Activated naive CD8-positive, alpha-beta T cell treated with anti-CD3 and anti-CD28 coated beads, Interleukin-2, amount 50 U/mL, for 16 hours (primary cell): Measurements from ENCODE around the gene ARHGEF25.
A peak's percentile ranks its signal among the peaks of the same experiment; 100 is the strongest.
"Not testable (repeated sequence)": the region's sequence is repeated elsewhere in the genome, so short reads cannot be mapped to it uniquely, and the experiment has no call there.

Source experiments
- DNase-seq: peaks from one replicate; pipeline ENCODE4 v3.0.0-alpha.2; 2020; ENCODE audit warnings: low read depth, low spot score

Gene ARHGEF25

DNA sequence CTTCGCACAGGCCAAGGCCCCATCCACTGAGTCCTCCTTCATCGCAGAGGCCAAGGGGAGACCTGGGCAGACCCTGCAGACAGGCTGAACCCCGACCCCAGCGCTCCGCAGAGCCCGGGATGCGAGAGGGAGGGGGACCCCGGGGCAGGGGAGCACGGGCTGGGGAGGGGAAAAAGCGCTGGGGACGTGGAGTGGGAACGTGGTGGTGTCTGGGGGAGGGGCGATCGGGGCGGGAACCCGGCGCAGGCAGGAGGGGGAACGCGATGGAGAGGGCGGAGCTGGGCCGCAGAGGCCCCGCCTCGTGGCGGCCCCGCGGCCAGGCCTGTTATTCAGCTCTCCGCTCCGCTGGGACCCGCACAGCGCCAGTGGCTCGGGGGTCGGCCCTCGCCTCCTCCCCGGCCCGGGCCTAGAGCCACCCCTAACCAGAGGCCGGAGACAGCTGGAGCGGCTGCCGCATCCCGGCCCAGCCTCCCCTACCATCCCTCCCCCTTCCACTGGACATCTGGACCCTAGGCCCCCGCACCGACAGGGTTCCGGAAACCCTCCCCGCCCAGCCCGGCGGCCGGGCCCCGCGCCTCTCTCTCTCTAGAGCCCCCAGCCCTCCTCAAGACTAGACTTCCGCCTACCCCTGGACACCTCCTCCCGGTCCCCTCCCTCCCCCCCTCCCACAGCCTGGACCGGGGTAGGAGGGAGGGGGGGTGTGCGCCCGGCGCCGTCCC is at the start of gene ARHGEF25:
ARHGEF25 (plus strand) TSS at position 328 of the 719 bp plus-strand sequence. CDS start 460 bp downstream, outside the sequence.
- no peak for DNase-seq

DNA sequence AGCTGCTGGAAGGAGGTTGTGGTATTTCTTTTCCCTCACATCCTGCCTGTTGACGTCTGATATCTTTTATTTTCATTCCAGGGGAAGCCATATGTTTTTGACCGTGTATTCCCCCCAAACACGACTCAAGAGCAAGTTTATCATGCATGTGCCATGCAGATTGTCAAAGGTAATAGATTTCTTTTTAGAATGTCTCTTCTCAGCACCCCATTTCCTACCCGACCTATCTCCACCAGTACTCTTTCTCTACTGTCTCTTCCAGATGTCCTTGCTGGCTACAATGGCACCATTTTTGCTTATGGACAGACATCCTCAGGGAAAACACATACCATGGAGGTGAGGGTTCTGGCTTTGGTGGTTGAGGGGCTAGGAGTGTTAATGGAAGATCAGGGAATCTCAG is 47.9 kb upstream of the ARHGEF25 start:
- no peak for DNase-seq

DNA sequence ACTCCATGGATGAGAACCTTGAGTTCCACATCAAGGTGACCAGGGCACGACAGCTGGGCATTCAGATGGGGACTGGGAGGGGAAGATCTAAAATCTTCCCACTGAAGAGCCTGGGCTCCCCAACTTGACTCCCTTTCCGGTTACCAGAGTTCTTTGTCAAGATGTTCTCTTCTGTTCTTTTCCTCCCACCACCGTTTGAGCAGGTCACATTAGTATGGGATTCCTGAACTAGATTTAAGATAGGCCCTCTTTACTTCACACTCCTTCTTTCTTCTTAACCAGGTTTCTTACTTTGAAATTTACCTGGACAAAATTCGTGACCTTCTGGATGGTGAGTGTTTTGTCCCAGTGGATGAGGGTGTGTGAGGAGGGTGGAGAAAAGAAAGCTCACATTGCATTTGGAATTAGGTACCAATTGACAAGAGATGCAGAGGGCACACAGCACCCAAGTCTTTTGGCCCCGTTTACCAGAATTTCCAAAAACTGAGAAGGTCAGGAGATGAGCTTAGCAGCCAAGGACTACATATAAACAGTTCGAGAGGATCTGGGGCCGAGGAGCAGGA is 47.0 kb upstream of the ARHGEF25 start:
- DNase-seq, result no peak

DNA sequence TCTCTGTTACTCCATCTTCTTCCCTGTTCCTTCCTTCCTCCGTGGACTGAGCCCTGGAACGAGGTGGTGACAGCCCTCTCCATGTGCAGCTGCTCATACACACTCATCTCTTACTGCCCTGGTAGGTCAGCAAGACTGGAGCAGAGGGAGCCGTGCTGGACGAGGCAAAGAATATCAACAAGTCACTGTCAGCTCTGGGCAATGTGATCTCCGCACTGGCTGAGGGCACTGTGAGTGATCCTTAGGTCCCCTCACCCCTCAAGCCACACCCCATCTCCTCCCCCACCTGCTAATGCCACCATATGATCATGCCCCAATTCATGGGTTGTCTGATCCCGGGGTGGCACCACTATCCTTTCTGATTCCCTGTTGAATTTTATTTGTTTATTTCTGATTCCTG is 42.4 kb upstream of the ARHGEF25 start:
- DNase-seq, result no peak

DNA sequence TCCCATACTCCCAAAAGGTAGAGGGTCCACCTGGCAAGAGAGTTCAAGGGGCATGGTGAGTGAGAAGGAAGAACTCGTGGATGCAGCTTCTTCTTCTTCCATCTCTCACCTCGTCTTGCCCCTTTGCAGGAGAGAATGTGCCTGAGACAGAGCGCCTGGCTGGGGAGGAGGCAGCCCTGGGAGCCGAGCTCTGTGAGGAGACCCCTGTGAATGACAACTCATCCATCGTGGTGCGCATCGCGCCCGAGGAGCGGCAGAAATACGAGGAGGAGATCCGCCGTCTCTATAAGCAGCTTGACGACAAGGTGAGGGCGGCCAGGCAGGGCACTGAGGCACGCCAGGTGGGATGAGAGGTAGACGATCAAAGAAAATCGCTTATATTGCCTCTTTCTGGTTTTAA is 41.4 kb upstream of the ARHGEF25 start:
- no peak for DNase-seq

DNA sequence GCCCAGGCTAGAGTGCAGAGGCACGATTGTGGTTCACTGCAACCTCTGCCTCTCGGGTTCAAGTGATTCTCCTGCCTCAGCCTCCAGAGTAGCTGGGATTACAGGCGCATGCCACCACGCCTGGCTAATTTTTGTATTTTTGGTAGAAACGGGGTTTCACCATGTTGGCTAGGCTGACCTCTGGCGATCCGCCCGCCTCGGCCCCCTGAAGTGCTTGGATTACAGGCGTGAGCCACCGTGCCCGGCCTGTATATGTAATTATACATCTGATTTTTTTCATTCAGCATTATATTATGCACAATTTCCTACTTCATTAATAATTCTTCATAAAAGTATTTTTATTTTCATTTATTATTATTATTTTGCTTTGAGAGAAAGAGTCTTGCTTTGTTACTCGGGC is 40.8 kb upstream of the ARHGEF25 start:
- not testable (repeated sequence) for DNase-seq

DNA sequence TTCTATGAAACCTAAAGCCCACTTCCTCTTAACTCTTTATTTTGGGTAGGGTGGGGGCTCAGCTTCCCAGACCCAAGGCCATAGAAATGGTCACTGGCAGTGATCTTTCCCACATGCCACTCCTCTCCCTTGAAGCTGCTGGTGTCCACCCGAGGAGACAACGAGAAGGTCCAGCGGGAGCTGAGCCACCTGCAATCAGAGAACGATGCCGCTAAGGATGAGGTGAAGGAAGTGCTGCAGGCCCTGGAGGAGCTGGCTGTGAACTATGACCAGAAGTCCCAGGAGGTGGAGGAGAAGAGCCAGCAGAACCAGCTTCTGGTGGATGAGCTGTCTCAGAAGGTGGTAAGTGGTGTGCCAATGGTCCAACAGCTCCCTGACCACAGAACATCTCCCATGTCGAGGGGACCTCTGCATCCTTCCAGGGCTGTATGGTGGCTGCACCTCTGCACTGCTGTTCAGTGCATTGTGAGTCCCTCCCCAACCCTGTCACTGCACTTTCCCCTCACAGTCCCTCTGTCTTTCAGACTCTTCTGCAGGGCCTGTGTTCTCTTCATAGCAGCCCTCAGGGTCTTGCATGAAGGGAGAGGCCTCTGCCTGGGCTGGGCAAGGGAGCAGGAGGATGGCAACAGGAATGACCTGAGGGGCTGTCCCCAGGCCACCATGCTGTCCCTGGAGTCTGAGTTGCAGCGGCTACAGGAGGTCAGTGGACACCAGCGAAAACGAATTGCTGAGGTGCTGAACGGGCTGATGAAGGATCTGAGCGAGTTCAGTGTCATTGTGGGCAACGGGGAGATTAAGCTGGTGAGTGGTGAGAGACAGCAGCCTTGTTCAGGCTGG is 39.1 kb upstream of the ARHGEF25 start:
- no peak for DNase-seq

DNA sequence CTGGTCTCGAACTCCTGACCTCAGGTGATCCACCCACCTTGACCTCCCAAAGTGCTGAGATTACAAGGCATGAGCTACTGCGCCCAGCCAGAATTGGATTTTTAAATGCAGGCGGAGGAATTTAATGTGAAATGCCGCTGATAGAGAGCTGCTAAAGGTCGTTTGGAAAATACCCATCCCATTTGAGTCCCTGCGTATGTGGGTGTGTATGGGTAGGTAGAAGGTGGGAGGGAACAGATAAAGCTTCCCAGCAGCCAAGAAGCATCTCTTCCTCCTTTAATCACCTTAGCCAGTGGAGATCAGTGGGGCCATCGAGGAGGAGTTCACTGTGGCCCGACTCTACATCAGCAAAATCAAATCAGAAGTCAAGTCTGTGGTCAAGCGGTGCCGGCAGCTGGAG is 36.4 kb upstream of the ARHGEF25 start:
- DNase-seq, result no peak

DNA sequence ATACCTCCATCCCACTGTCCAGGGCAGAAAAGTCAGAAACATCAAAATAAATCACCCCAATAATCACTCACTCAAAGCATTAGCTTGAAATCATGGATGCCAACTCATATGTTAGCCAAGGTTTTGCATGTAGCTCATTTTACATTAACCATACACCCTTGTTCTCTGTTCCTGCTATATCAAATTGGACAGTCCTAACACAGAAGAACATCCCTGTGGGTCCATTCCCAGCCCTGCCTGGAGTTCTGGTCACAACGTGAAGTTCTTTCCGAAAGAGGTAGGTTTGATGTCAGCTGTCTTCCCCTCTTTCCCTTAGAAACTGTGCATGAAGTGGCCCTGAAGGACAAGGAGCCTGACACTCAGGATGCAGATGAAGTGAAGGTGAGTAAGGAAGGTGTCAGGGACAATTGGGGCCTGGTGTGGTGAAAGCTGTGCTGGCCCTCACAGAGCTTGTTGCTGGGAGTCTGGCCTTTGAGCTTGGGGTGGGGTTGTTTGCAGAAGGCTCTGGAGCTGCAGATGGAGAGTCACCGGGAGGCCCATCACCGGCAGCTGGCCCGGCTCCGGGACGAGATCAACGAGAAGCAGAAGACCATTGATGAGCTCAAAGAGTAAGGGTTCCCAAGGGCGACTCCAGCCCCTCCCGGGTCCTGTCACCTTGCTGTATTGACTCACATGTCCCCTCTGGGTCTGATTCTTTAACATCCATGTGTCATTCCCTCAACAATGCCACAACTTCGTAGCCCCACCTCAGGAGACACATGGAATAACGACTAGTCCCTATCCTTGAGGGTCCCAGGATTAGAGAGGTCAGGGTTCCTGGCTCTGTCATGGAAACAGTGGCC is 35.2 kb upstream of the ARHGEF25 start:
- no peak for DNase-seq

DNA sequence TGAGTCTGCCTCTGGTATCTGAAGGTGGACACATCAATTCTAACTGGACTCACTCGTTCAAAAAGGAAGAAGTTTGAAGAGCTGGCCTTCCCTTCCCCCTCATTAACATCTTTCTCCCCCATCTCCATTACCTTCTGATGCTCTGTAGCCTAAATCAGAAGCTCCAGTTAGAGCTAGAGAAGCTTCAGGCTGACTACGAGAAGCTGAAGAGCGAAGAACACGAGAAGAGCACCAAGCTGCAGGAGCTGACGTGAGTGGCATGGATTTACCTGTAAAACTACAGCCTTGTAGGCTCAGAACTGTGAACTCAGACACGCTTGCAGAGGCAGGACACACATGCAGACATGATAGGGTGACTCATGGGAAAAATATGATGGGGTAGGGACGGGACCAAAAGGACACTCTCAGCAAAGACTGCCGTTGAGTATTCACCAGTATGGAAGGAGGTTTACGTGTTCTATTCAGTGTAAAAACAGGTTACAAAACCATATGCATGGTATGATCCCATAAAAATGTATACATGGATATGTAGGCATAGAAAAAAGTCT is 34.5 kb upstream of the ARHGEF25 start:
- no peak for DNase-seq

DNA sequence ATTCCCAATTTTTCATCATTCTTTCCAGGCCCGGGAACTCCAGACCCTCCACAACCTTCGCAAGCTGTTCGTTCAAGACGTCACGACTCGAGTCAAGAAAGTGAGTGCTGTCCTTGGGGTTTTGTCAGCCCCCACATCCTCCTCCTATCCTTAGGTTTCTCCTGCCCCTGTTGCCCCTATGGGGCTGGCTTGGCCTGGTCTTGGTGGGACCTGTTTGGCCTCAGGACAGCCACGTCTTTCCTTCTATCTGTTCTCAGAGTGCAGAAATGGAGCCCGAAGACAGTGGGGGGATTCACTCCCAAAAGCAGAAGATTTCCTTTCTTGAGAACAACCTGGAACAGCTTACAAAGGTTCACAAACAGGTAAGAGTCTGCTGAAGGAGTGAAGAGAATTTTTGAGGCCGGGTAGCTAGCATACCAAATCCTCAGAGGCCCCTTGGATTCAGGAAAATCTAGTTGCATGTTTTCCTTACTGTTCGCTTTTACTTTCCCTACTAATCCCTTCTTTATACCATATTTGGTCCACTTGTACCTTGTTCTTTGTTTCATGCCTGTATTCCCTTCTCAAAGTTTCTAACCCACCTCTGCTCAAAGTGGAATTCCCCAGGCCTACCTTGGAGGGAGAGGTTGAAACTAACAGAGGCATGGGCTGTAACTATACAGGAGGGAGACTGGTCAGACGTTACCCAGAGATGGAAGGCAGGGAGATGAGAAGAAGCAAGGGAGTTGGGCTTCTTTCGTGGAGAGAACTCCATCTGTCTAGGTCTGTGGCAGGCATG is 33.1 kb upstream of the ARHGEF25 start:
- no peak for DNase-seq

DNA sequence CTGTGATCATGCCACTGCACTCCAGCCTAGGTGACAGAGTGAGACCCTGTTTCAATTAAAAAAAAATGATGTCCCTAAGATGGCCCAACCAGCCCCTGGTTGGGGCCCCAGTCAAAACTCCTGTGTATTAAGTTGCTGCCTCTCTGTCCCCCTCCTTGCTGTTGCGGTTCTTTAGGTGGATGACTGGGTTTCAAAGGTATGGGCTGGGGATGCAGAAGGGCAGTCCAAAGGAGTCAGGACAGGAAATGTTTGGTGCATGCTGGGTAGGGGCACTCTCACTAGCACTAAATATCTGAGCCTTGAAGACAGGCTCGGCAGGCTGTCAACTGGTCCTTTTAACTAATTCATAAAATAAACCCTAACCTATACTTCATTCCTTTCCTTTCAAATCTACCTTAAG is 32.2 kb upstream of the ARHGEF25 start:
- DNase-seq, result no peak

DNA sequence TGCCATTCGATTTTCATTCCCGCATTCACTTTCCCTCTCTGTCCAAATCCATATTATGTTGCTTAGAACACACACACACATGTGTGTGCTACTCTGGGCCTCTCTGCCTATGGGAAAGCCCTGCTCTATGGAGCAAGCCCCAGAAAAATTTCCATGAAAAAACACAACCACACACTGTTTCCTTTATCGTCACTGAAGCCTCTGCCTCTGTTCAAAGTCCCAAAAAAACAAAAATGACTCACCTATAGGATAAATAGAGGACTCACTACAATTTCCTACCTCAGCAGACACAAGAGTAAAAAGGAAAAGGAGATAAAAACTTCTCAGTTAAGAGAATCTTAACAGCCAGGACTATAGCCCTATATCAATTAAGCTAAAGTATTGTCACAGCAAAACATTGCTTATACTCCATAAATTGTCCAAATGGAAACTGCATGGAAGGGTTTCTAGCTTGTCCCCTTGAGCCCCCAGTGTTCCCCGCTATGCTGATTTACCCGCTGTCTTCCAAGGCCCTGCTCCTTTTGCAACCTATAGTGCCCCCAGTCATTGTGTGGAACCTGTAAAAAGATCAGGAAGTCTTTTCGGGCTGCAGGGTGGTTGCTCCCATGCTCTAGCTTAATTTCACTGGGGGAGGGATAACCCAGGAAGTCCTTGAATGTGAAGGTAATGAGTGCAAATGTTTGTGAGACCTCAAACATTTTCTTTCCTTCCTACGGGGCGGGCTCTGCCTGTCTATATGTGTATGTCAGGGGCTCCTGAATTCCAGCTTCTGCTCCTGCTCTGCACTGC is 31.4 kb upstream of the ARHGEF25 start:
- DNase-seq, result no peak

DNA sequence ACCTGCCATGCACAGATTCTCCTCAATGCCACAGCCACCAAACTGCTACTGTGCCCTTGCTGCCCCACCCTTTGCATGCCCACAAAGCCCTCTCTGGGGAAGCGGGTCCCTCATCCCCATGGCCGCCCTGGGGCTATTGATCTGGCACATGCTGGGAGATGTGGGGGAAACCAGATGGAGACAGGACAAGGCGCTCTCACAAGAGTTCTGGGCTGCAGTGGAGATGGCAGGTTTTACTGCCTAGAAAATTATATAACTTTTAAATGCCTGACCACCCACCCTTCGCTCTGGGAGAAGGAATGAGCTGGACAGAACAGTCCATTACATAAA is 30.8 kb upstream of the ARHGEF25 start:
- no peak for DNase-seq

DNA sequence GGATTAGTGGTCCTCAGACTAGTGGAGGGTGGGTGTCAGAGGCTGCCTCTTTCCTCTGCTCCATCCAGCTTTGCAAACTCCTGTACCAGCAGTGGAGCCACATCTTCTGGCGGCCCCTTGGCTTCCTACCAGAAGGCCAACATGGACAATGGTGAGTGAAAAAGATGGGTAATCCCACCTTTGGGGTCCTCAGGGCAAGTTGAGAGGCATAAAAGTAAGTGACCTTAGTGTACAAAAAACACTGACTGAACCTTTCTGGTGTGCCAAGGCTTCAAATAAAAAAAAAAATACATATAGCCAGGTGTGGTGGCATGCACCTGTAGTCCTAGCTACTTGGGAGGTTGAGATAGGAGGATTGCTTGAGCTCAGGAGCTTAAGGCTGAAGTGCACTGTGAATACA is 29.4 kb upstream of the ARHGEF25 start:
- DNase-seq, result no peak

DNA sequence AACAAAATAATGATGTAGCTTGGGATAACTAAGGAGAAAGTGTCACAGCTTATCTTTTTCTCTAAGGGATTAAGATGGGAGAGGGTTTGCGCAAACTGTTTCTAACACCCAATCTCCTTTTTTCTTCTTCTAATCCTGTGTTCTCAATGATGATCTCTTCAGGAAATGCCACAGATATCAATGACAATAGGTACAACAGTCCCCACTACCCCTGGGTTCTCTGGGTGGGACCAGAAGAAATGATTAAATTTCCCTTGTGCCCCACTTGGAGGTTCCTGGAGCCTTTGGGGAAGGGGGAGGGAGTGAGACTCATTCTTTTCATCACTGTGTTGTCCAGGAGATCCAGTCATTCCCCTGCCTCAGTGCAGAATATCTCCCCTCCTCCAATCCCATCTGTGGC is 28.8 kb upstream of the ARHGEF25 start:
- no peak for DNase-seq

DNA sequence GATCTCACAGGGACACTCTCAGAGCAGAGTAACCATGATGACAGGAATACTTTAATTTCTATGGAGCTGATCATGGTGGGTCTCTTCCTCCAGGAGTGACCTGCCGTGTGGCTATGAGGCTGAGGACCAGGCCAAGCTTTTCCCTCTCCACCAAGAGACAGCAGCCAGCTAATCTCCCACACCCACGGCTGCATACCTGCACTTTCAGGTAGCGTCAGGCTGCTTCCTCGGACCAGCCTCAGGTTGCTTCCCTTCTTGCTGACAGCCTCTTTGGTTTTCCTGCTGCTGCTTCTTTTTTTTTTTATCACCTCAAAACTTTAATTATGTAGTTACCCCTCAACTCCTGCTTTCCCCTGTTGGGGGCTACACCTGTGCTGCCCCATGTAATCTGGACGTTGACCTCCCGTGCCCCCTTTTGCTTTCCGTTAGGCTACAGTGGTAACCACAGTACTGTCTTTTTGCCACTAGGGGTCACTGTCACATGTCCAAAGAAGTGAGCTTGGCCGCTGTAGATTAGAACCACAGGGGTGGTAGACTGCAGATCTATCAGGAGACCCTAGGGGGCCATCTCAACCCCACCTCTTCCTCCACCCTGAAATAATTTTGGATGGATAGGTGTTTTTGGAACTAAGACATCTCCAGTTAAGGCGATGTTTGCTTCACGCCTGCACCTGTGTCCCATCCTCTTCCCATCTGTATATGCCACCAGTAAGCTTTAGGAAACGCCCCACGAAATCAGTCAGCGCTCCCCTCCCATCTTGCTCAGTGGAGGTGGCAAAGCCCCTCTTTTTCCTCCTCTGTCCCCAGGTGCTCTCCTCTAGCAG is 28.0 kb upstream of the ARHGEF25 start:
- peak; percentile 55 for DNase-seq

DNA sequence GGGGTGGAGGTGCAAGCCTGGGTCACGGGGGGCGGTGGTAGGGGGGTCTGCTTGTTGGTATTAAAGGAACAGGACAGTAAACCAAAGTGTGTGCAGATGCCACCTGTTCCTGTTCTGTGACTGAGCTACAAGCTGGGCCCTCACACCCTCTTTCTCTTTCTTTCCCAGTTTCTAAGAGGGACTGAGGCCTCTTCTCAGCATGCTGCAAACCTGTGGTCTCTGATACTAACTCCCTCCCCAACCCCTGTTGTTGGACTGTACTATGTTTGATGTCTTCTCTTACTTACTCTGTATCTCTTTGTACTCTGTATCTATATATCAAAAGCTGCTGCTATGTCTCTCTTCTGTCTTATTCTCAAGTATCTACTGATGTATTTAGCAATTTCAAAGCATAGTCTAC is 27.2 kb upstream of the ARHGEF25 start:
- no peak for DNase-seq

DNA sequence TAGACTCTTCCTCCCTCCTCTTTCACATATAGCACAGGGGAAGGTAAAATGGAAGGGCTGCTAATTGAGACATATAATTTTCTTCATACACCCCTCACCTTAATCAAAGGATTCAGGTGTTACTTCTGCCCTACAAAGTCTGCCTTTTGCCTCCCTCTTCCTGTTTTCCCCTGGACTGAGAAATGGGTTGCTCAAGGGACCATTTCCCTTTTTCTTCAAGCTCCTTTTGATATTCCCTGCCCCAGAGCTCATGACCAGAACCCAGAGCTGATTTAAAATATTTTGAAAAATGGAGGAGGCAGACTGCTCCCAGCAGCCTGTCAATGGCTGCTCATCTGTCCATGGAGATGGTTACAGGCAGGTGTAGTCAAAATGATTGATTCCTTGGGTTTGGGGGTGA is 26.5 kb upstream of the ARHGEF25 start:
- DNase-seq, result no peak
